NB4 (cell line): ENCODE measurements around the gene SELENOK.

ENCODE experiments used
- DNase-seq: peaks from one replicate; pipeline ENCODE4 v3.0.0; 2010; ENCODE audit warnings: low read depth
- H3K4me3 ChIP-seq: one replicate; pipeline ENCODE4 v1.5.1; 2011; ENCODE audit warnings: mild to moderate bottlenecking, low read depth, low read length, moderate library complexity
- MYC ChIP-seq: IDR thresholded peaks from 2 replicates; pipeline ENCODE4 v1.6.1; 2011; ENCODE audit warnings: low read depth, low read length
- POLR2A ChIP-seq: IDR thresholded peaks from 2 replicates; pipeline ENCODE4 v1.6.1; 2011; ENCODE audit warnings: mild to moderate bottlenecking; ENCODE audit not compliant: insufficient read length; ENCODE audit errors: extremely low read depth
- TF ChIP-seq, protein P1 (sequence below): IDR thresholded peaks from 2 replicates; pipeline ENCODE4 v1.6.1; 2011; ENCODE audit warnings: low read depth, low read length
- TF ChIP-seq, protein P2 (sequence below): IDR thresholded peaks from one replicate; pipeline ENCODE4 v1.5.1; 2012; ENCODE audit warnings: low read depth, low read length

The SELENOK gene

DNA sequence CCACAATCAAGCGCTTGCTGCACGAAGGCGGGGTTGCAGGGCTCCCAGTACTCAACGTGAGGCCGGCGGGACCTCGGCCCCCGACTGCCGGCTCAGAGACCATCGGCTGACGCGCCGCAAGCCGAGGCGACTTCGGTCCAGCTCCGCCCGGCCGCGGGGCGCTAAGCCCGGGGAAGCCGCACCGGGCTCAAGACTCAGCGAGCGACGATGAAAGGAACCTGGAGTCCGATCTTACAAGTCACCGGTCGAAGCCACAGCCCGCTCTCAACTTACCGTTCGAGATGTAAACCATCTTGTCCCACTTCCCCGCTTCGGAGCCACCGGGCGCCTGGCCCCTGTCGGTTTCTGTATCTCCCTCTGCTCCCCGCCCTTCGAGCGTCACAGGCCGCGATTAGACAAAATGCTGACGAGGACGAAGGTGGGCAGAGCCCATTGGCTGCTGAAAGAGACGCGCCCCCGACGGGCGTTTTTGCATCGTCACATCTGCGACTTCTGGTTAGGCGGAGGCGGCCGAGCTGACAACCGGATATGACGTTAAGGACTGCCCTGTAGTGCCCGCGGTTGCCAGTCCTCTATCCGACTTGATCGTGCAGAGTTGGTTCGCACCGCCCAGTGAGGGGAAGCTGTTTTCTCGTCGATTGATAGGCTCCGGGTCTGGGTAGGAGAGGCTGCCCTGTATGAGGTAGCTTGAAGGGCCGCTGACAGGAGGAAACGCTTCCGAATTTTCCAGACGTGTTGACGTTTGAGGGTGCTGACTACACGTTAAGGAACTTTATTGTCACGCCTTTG, at the start of gene SELENOK:
Gene SELENOK (minus strand): TSS at position 363 of the 789 bp plus-strand sequence.
- TF ChIP-seq POLR2A (peak; percentile 84), MYC (peak; percentile 67)
- TF ChIP-seq, protein P1, sequence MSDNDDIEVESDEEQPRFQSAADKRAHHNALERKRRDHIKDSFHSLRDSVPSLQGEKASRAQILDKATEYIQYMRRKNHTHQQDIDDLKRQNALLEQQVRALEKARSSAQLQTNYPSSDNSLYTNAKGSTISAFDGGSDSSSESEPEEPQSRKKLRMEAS: no peak
- DNase-seq: peak; percentile 99
- peak within 1 kb of the TSS; percentile 91 for H3K4me3 ChIP-seq

DNA sequence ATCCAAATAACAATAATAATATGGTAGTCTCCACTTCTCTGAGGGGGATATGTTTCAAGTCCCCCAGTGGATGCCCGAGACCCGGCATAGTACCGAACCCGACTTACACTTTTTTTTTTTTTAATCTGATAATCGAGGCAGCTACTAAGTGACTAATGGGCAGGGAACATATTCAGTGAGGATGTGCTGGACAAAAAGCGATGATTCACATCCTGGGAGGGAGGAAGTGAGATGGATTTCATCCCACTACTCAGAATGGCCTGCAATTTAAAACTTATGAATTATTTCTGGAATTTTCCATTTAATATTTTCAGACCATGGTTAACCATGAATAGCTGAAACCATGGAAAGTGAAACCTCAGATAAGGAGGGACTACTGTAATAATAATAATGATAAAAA, 49.5 kb upstream of the SELENOK start:
- TF ChIP-seq POLR2A: no peak
- no peak for TF ChIP-seq MYC
- TF ChIP-seq, protein P2, sequence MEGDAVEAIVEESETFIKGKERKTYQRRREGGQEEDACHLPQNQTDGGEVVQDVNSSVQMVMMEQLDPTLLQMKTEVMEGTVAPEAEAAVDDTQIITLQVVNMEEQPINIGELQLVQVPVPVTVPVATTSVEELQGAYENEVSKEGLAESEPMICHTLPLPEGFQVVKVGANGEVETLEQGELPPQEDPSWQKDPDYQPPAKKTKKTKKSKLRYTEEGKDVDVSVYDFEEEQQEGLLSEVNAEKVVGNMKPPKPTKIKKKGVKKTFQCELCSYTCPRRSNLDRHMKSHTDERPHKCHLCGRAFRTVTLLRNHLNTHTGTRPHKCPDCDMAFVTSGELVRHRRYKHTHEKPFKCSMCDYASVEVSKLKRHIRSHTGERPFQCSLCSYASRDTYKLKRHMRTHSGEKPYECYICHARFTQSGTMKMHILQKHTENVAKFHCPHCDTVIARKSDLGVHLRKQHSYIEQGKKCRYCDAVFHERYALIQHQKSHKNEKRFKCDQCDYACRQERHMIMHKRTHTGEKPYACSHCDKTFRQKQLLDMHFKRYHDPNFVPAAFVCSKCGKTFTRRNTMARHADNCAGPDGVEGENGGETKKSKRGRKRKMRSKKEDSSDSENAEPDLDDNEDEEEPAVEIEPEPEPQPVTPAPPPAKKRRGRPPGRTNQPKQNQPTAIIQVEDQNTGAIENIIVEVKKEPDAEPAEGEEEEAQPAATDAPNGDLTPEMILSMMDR: no peak
- TF ChIP-seq, protein P1: no peak
- H3K4me3 ChIP-seq: no peak overlapping the region
- DNase-seq: no peak

DNA sequence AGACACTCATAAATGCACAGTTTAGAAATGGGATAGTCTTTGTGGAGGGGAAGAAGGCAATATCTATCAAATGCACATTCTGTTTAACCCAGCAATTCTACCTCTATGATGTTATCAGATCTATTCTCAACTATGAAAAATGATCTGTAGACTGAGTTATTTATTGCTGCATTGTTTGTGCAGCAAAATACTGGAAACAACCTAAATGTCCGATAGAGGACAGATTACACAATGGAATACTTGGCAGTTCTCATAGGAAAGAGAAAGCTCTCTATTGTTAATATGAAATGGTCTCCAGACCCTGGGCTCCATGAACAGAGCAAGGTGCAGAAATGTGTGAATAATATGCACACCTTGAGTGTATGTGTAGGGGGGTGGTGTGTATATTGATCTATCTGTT, 49.0 kb upstream of the SELENOK start:
- H3K4me3 ChIP-seq: no peak overlapping the region
- TF ChIP-seq, protein P2: no peak
- no peak for DNase-seq

DNA sequence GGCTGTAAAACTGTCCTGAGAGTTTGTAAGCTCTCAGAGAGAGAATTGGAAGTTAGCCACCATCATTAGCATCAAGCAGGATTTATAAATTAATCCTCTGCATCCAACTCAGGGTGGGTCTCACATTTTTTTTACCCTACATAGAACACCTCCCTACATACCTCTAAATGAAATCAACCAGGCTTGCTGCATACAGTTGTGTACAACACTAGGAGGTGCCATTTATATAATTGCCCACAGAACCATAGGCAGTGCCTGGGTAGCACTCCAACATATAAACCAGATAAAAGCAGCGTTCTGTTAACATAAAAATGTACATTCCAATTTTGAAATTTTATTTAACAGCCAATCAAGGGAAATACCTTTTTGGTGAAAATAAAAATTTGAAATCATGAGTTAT, 48.2 kb upstream of the SELENOK start:
- no peak overlapping the region for H3K4me3 ChIP-seq
- no peak for DNase-seq
- TF ChIP-seq, protein P2: peak; percentile 8
- no peak for TF ChIP-seq POLR2A

DNA sequence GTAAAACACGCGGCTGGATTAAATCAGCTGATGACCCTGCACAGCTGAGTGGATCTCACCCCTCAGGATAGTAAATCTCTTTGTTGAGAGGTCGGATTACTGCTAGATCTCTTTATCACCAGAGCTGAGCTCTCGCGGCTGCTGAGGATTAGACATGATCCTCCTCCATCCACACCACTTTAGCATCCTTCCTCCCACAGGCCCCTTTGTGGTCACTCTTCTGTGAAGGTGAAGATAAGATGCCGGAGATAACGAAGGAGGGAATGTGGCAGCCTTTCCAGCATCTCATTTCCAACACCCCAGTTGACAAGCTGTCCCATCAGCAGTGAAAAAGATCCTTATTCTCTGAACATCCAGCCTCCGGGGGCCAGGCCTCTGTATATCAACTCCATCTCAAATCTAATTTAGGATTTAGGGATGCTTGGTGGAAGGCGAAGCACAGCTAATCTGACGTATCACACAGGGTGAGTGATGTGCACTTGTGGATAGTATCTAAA, 47.5 kb upstream of the SELENOK start:
- H3K4me3 ChIP-seq: no peak overlapping the region
- TF ChIP-seq, protein P2: no peak
- TF ChIP-seq MYC: no peak
- TF ChIP-seq POLR2A: no peak
- TF ChIP-seq, protein P1: no peak
- DNase-seq: no peak

DNA sequence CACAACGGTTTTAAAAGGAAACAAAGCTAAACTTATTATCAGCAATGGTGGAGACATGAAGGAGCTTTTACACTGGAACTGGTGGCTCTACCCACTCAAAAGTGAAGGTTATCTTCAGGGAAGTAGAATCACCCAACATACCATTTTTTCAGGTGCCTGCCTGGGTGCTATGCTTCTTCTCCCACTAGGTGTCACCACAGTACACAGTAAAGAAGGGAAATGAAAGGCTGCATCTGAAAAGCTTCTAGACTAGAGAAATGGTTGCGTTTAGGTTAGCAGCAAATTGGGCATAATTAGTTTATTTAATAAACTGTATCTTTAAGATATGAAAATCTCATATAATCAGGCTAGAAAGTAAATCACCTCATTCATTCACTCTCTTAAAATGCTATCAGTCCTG, 47.0 kb upstream of the SELENOK start:
- H3K4me3 ChIP-seq: no peak overlapping the region
- DNase-seq: peak; percentile 56
- TF ChIP-seq, protein P2: peak; percentile 81
- TF ChIP-seq, protein P1: no peak
- no peak for TF ChIP-seq POLR2A
- TF ChIP-seq MYC: no peak
